GM12864 (cell line): ENCODE measurements around the gene PTGER3.
A peak's percentile ranks its signal among the peaks of the same experiment; 100 is the strongest.

Source experiments
- DNase-seq: peaks from one replicate; pipeline ENCODE4 v3.0.0-alpha.2; 2011; ENCODE audit warnings: low read depth
- H3K4me3 ChIP-seq: 2 replicates; pipeline ENCODE4 v1.5.1; 2011; ENCODE audit warnings: mild to moderate bottlenecking, low read depth, low read length, control low read depth
- TF ChIP-seq, protein P1 (sequence below): IDR thresholded peaks from 2 replicates; pipeline ENCODE4 v1.5.1; 2011; ENCODE audit warnings: low read depth, mild to moderate bottlenecking, moderate library complexity, low read length, control low read depth, inconsistent platforms; ENCODE audit errors: missing control alignments

Gene PTGER3

DNA sequence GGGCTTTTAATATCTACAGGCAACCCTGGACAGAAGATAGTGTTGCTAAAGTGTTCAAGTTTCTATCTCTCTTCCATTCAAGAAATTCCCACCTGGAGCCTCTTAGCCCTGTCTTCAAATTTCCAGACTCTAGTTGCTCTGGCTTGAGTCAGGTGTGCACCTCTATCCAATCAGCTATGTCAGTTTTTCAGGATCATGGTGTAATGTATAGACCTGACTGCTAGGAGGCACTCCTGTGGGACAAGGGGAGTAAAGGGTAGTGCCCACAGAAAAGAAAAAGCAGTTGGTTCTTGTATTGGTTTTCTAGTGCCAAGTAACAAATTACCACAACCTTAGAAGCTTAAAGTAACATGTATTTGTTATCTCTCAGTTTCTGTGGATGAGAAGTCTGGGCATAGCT is 39.4 kb upstream of the PTGER3 start:
- TF ChIP-seq, protein P1, sequence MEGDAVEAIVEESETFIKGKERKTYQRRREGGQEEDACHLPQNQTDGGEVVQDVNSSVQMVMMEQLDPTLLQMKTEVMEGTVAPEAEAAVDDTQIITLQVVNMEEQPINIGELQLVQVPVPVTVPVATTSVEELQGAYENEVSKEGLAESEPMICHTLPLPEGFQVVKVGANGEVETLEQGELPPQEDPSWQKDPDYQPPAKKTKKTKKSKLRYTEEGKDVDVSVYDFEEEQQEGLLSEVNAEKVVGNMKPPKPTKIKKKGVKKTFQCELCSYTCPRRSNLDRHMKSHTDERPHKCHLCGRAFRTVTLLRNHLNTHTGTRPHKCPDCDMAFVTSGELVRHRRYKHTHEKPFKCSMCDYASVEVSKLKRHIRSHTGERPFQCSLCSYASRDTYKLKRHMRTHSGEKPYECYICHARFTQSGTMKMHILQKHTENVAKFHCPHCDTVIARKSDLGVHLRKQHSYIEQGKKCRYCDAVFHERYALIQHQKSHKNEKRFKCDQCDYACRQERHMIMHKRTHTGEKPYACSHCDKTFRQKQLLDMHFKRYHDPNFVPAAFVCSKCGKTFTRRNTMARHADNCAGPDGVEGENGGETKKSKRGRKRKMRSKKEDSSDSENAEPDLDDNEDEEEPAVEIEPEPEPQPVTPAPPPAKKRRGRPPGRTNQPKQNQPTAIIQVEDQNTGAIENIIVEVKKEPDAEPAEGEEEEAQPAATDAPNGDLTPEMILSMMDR = no peak
- no peak overlapping the region for H3K4me3 ChIP-seq
- no peak for DNase-seq

DNA sequence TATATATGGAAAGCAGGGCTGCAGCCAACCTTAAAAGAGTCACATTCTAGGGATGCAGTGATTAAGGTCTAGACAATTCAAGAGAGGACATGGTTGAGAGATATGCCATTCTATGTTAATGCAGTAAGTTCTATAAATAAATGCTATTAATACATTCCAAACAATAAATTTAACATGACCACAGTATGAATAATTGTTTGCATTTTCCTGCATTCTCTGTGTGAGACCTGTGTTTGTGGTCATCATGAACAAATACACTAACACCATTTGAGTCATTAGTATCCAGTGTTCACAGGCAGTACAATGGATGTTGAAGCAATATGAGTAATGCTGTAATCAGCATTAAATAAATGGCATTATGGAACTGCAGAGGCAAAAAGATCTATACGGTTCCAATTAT is 38.7 kb upstream of the PTGER3 start:
- DNase-seq = no peak
- H3K4me3 ChIP-seq = no peak overlapping the region
- TF ChIP-seq, protein P1 = no peak

DNA sequence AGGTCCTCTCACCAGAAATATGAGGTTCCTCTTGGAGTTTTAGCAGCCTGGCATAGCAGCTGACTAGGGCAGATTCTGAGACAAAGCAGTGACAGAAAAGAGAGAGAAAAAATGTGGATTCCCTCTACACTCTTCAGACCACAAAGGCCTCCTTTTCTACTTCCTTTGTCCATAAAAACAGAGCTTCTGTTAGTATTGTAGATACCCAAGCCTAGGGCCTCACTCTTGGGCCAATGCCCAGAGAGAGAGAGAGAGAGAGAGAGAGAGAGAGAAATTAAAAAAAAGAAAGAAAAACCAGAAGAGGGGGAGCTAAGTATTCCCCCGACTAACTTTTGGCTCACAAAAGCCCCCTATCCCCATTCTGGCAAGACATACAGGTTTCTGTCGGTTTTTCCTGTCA is 35.7 kb upstream of the PTGER3 start:
- TF ChIP-seq, protein P1 = no peak
- DNase-seq = no peak
- no peak overlapping the region for H3K4me3 ChIP-seq

DNA sequence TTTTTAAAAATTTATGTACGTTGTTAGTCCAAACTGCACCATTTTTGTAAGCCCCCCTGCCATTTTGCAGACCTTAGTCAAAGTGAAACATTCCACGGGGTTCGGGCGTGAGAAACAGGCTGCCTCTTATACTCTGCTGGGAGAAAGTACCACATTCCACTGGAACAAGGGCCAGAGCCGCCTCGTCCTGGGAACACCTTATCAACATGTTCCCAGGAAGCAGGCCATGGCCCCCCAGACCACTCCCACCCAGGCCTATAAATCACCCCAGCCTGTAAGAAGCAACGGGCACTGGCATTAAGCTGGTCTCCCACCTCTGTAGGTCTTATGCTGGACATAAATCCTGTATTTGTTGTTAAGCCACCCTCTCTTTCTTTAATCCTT is 34.1 kb upstream of the PTGER3 start:
- DNase-seq = no peak
- TF ChIP-seq, protein P1 = no peak

DNA sequence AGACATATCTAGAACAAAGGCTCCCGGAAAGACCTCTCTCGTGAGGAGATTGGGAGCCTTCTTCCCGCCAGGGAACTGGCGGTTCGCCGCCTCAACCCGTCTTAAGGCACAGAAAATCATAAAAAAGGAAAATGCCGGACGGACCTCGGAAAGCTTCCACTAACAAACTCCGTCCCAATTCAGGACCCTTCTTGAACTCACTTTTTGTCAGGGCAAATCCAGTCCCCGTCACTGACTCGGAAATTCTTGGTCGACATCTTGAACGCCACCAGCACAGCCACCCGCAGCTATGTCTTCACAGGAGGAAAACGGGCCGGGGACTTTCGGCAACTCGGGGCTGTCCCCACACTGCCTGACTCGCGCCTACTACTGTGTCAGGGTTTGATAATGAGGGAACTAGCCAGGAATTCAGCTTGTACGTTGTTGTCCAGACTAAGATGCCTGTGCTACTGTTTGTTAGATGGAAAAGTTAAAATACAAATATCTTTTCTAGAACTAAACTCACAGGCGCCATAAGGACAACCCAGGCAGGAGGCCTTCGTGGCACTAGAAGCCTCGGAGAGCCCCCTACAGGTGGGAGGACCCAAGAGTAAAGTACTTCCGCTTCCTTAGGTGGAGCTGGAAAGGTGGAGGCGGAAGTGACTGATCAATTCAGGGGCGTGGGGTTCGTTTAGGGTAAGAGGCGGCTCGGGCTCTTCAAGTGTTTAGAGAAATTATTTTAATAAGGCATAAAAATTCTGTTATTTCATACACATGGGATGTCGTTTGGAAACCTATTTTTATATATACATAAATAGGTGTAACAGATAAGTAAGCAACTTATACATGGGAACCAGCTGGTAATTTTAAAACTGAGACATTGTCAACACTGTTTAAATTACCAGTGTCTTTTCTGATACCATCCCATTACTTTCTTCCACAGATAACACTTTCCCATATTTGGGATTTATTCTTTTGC is 33.4 kb upstream of the PTGER3 start, which contains the start of gene ZRANB2:
TSS of gene ZRANB2 (minus strand) at position 297 of the 958 bp plus-strand sequence. CDS start at position 257, 40 bp downstream.
- peak; percentile 95 for DNase-seq
- TF ChIP-seq, protein P1 = peak; percentile 49

More for the DNA sequence above, 34.1 kb upstream of the PTGER3 start:
- H3K4me3 ChIP-seq = peak overlapping the region; percentile 80

DNA sequence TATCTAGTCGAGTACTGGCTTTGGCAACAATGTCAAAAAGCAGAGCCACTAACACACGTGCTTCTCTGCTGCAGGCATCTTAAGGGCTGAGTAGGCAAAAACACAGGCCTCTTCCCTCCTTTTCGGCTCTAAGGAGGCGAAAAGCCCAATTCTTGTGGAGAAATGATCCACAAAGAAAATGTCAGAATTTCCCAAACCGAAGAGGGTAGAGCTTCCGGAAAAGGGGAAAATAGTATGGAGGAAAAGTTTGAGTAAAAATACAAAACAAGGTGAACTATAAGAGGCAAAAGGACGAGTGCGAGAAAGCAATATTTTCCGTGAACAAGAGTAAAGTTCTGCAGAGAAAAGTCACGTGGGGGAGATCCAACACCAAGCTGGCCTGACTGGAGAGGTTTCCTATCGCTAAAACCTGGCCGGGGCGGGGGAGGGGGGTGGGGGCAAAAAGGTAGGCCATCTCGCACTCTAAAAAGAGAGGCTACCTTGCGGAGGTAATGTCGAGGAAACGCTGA is 32.7 kb upstream of the PTGER3 start:
- TF ChIP-seq, protein P1 = no peak
- DNase-seq = no peak
- H3K4me3 ChIP-seq = peak overlapping the region; percentile 80

More for the DNA sequence above, 33.4 kb upstream of the PTGER3 start, which contains the start of gene ZRANB2:
- peak within 1 kb of the TSS; percentile 80 for H3K4me3 ChIP-seq
